Fibroblast of villous mesenchyme (primary cell): Measurements from ENCODE around the gene CDC42EP5. TPM values are rescaled to one million over a fixed set of nuclear protein-coding genes. Genes with fewer than 3 reads are reported as not detected.

Experiments used
- DNase-seq: peaks from one replicate; pipeline ENCODE4 v3.0.0-alpha.2; 2010; ENCODE audit warnings: low read depth
- H3K4me3 ChIP-seq: 2 replicates; pipeline ENCODE4 v1.5.1; 2011; ENCODE audit warnings: low read depth, mild to moderate bottlenecking, low read length
- total RNA-seq: library from RNA; depleted of rRNA; stranded (reverse); fragments of >200 nt; gene quantifications from 2 replicates; pipeline ENCODE4 v1.2.3, GENCODE V29; 2012
- TF ChIP-seq, protein P1 (sequence below): IDR thresholded peaks from 2 replicates; pipeline ENCODE4 v1.5.1; 2012; ENCODE audit warnings: low read depth, mild to moderate bottlenecking, low read length; ENCODE audit not compliant: insufficient read depth

Gene CDC42EP5
- total RNA-seq, 1 donor: 12.5 TPM

DNA sequence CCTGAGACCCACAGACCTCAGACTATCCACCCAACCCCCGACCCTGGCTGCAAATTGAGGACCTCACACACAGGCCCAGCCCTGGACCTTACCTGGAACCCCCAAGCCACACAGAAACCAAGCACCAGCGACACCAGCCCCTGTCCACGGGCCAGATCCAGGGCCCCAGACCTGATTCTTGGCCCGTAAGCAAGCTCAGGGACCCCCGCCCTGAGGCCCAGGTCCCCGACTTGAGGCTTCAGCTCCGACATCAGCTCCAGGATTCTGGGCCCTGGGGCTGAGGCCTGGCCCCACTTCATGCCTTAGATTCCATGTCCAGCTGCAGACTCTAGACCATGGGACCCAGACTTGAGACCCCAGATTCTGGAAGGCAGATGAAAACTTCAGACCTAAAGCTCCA is 51.6 kb downstream of the CDC42EP5 start:
- TF ChIP-seq, protein P1, sequence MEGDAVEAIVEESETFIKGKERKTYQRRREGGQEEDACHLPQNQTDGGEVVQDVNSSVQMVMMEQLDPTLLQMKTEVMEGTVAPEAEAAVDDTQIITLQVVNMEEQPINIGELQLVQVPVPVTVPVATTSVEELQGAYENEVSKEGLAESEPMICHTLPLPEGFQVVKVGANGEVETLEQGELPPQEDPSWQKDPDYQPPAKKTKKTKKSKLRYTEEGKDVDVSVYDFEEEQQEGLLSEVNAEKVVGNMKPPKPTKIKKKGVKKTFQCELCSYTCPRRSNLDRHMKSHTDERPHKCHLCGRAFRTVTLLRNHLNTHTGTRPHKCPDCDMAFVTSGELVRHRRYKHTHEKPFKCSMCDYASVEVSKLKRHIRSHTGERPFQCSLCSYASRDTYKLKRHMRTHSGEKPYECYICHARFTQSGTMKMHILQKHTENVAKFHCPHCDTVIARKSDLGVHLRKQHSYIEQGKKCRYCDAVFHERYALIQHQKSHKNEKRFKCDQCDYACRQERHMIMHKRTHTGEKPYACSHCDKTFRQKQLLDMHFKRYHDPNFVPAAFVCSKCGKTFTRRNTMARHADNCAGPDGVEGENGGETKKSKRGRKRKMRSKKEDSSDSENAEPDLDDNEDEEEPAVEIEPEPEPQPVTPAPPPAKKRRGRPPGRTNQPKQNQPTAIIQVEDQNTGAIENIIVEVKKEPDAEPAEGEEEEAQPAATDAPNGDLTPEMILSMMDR: no peak
- DNase-seq: no peak
- H3K4me3 ChIP-seq: no peak overlapping the region

DNA sequence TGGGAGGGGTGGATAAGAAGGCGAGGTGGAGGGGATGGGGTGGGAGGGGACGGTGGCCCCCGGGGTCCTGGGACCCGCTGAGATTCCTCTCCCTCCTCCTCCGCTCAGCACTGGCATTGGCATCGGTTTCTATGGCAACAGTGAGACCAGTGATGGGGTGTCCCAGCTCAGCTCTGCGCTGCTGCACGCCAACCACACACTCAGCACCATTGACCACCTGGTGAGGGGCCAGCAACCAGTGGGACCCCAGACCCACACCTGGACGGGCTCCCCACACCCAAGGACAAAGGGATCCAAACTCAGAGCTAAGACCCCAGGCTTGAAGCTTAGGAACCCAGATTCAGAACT is 52.0 kb downstream of the CDC42EP5 start:
- no peak overlapping the region for H3K4me3 ChIP-seq
- TF ChIP-seq, protein P1: no peak
- no peak for DNase-seq

DNA sequence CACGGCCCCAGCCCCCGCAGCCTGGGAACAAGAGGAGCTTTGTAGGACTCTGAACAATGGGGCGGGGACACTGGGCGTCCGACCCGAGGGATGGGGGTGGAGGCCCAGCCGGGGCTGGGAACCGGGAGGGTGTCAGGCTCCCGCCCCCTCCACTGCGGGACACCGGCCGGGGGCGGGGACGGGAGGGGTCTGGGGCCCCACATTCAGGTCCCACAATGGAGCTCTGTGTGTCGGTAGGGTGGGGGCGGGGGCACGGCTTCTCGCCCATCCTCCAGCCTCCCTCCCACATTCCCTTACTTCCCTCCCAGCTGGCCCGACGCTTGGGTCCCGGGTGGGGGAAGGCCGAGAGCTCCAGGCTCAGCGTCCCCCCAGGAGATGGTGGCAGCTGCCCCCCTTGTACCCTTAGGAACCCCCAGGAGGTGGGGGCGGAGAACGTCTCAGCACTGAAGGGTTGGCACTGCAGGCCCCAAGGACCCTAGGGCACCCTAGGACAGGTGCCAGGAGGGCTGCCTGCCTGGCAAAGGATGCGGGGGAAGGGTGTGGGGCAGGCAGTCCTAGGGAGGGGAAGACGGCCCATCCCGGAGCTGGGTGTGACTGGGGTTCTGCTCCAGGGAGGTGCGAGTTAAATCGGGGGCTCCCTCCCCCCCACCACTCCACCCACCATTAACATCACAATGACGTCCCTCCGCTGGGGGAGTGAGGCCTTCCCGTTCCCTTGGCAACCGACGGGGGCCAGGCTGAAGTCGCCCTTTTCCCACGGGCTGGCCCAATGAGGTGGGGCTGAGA is 52.5 kb downstream of the CDC42EP5 start:
- TF ChIP-seq, protein P1: no peak
- peak; percentile 17 for DNase-seq
- H3K4me3 ChIP-seq: no peak overlapping the region

DNA sequence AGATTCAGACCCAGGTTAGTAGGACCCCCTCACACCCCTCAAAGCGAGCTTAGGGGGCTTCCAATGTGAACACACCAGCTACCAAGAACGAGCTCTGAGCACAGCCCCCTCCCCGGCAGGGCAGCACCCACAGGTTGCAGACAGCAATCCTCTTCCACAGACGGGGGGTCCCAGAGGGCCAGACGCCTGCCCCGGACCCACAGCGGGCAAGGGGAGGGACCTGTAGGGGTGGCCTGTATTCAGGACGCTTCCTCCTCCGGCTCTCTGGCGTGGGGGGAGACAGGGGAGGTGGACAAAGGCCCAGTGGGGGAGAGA is 53.1 kb downstream of the CDC42EP5 start:
- no peak for DNase-seq
- TF ChIP-seq, protein P1: no peak

GRCh38 chr19:54418930-54419800 is 53.9 kb downstream of the CDC42EP5 start:
- no peak for DNase-seq
- H3K4me3 ChIP-seq: no peak overlapping the region
- TF ChIP-seq, protein P1: no peak

More for the DNA sequence above, 53.1 kb downstream of the CDC42EP5 start:
- H3K4me3 ChIP-seq: no peak overlapping the region

DNA sequence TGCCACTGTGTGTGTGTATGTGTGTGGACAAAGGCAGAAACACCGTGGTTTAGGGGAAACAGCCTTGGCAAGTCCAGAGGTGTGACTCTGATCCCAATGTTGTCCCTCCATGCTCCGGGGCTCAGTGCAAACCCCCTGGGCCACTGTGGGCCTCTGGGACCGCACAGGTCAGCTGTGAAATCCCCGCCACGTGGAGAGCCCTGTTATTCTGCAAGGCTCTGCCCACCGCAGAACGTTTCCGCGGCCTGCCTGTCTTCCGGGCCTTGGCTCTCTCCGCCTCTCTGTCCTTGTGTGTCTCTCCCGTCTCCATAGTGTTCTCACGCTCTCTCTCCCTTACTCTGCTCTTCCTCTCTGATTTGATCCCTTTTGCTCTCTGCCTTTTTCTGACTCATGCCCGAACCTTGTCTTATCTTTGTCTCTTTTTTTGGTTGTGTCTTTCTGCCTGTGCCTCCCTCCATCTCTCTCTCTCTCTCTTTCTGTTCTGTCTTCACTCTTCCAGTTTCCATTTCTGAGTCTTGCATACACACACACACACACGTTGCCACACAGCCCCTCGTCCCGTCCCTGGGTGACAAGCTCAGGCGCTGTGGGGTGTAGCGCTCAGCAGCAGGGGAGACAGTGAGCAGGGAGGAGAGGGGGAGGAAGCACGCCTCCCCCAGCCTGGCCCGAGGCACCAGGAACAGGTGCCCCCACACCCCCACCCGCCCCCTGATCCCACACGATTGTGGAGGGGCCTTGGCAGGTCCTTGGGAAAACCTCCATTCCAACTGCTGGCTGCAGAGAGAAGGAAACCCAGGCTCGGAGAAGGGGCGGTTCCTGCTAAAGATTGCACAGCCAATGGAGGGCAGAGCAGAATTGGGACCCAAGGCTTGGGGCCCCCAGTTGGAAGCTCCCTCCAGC is 54.8 kb downstream of the CDC42EP5 start:
- H3K4me3 ChIP-seq: no peak overlapping the region
- peak; percentile 23 for DNase-seq
- TF ChIP-seq, protein P1: no peak
